NCI-H2227 treated with DMSO at 0.1 percent for 48 hours (cell line): ENCODE measurements around the gene MEG3.
"Not testable (repeated sequence)": the region's sequence is repeated elsewhere in the genome, so short reads cannot be mapped to it uniquely, and the experiment has no call there.

Source experiments
- DNase-seq: peaks from one replicate; lab custom pipeline; 2025; lab: John Stamatoyannopoulos, UW

MEG3 gene

DNA sequence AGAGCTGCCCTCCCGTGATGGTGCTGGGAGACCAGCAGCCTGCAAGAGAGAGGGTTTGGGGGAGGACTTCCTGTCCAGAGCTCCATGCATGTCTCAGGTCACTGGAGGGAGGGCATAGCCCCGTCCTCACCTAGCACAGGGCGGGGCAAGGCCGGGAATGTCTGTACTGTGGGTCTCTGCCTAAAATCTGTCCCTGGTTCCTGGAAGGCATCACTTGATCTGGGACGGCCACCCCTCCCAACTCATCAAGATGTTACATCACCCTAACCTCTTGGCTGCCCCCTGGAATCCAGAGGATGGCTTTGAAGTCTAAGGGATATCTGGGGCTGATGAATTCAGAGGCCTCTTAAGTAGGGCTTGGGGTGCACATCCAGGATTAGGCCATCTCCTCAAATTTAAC lies 37.0 kb upstream of the MEG3 start:
- no peak for DNase-seq

DNA sequence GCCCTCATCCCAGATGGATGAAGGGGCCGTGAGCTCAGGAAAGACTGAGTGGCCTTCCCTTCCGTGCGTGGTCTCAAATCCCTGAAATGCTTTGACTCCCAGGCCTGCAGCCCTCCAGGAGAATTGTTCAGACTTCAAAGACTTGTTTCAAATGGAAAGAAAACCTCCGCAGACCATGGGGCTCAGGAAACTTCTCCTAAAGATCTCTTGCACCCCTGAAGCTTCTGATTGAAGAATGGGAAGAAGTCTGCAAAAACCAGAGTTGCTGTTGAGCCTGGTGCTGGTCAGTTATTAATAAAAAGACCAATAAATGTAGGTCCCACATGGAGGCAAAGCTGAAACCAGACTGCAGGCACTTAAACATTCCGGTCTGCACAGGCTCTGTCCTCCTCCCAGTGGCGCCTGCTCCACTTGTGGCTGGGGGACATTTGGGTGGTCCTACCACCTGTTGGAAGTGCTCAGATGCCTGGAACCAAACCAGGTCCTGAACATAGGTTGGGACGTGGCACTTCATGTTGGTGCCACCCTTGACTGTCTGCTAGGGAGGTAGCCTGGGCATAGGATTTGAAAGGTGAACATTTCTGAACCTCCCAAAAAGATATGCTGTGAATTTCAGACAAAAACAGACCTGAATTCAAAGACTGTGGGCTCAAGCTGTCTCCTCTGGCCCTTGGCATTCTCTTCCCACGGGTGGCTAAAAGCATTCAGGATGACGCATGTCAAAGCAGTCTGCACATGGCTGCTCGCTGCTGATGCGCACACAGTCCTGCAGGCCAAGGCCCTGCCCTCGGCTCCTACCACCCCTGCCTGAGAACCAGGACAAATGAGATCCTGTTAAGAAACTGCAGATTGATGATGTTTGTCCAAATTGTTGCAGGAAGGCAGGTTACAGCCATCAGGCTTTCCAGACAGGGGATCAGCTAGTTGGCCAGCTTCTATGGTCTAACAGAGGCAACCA lies 36.2 kb upstream of the MEG3 start:
- DNase-seq, result no peak

DNA sequence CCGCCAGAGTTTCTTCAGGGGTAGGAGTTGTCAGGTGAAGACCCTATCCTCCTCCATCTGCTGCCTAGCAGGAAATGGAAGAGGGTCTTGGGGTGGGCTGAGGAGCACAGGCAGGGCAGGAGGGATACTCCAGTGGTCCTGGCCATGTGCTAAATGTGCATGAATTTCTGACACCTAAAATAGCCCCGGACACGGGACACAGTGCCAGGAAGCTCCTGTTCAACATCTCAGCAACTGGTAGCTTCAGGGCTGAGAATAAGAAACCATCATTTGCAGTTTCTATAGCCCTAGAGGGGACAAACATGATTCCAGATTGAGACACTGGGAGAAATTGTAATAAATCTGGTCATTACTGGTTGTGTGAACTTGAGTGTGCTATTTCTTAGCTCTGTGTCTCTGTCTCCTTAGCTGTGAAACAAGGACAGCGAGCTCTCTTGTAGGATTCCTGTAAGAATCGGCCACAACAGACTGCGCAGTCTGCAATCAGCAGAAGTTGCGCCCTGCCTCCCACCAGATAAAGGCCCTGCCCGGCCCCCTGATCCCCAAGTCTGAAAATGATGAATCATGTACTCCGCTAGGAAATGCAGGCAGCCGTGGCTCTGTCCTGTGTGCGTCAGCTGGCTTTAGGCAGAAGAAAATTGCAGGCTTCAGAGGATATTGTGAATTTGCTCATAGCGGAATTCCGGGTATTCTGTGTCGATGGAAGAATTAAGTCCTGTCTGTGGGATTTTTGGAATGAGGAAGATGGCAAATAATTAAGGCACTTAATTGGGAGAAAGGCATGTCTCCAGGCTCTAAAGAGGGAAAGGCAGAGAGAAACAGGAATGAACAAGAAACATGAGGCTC lies 35.2 kb upstream of the MEG3 start:
- DNase-seq, result peak; percentile 62

DNA sequence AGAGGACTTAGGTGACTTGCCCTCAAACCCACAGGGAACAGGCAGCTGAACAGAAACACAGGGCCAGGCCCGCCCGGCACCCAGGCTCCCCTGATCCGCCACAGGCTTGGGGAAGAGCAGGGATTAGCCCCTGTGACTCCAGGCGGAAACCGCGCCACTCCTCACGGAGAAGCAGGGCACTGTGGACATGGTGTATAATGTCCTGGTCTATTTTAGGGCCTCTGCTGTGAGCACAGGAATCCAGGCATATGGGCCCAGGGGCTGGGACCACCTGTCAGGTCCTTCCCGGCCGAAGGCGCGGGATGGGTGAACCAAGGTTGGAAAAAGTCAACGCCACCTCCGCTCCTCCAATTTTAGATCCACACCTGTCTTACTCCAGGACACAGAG lies 34.6 kb upstream of the MEG3 start:
- DNase-seq, result no peak

DNA sequence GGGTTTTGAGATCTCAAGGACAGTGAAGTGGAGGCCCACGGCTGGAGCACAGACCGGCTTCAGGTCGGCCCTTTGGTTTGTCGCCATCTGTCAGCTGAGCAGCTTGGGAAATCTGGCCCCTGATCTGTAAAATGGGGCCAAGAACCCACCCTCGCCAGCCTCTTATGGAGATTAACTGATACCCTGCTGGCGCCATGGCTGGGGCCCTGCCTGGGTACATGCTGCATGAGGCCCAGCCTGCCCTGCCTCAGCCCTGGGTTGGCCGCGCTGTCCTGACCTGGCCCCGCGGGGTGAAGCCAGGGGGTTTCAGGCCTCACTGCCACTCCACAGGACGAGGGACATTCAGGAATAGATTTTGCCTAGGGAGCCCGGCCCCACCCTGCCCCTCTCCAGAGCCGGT lies 33.9 kb upstream of the MEG3 start:
- no peak for DNase-seq

DNA sequence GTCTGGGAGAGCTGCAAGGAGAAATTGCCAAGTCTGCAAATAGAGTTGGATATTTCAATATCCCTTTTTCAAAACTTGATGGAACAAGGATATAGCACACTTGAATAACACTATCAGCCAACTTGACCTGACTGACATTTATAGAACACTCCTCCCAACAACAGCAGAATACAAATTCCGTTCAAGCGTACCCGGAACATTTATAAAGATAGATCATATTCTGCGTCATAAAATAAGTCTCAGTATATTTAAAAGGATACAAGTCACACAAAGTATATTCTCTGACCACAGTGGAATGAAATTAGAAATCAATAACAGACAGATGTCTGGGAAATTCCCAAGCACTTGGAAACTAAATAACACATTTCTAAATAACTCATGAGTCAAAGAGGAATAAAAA lies 29.0 kb upstream of the MEG3 start:
- DNase-seq, result no peak

DNA sequence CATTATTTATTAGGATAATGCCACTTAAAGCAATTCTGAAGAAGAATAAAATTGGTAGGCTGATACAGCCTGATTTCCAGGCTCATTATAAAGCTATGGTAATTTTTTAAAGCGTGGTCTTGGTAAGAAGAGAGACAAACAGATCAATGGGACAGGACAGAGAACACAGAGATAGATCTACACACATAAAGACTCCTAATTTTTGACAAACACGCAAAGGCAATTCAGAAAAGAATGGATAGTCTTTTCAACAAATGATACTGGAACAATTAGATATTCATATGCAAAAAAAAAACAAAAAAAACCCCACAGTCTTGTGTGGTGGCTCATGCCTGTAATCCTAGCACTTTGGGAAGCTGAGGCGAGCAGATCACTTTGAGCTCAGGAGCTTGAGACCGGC lies 25.9 kb upstream of the MEG3 start:
- DNase-seq, result no peak

DNA sequence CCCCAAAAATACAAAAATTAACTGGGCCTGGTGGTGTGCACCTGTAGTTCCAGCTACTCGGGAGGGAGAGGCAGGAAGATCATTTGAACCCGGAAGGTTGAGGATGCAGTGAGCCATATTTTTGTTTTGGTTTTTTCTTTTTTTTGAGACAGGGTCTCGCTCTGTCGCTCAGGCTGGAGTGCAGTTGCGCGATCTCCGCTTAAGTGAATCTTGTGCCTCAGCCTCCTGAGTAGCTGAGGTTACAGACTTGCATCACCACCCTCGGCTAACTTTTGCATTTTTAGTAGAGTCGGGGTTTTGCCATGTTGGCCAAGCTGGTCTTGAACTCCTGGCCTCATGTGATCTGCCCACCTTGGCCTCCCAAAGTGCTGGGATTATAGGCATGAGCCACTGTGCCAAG lies 24.5 kb upstream of the MEG3 start:
- DNase-seq, result not testable (repeated sequence)

DNA sequence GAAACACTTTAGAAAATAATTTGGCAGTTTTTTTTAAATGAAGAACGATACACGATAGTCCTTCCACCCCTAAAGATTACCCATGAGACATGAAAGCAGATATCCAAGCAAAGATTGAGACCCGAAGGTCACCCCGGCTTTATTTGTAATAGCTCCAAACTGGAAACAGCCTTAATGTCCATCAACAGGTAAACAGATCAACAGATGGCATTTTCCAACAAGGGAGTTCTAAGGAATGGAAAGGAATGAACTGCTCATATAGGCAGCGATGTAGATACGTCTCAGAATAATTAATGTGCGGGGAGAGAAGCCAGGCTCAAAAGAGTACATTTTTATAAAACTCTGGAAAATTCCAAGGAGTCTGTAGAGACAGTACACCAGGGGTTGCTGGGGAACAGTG lies 23.7 kb upstream of the MEG3 start:
- no peak for DNase-seq

DNA sequence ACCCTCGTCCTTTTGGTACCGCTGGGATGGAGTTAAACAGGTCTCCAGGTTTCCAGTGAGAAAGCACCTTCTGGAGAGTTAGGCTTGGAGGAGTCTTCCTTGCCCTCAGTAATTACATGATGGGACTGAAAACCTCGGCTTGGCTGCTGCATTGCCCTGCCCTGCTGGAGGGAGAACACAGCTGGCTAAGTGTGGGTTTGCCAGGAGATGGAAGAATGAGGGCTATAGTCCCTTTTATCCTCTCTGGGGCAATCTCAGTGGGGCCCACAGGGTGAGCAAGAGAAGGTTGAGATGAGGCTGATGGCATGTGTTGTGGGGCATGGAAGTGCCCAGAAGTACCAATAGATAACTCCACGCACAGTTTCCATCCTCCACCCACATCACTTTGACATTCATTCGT lies 23.2 kb upstream of the MEG3 start:
- no peak for DNase-seq

DNA sequence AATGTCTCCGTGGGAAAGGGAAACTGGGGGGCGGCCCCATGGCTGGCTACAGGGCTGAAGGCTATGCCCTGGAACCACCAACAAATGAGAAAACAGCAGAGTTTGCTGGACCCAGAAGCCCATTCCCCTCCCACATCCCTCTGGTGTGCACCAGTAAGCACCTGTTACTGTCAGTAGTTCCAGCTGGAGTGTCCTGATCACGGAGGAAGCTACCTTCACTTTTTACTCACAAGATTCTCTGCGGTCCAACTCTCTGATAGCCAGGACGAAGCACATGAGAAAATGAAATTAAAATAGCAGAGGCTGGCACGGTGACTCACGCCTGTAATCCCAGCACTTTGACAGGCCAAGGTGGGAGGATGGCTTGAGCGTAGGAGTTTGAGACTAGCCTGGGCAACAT lies 22.7 kb upstream of the MEG3 start:
- DNase-seq, result no peak

DNA sequence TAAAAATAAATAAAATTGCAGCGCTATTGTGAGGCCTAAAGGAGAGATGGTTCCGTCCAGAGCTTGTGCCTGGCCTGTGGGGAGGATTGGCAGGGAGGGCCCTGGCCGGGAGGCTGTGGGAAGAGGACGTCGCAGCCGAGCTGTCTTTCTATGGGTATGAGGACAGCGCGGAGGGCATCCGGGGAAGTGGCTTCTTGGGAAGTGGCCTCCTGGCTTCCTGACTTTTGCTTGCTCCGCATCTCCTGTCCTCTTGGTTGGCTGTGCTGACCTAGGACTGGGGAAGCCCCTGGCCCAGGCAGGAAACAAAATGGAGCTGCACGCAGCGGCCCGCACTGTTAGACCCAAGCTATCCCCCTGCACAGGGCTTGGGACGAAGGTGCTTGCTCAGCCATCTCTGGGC lies 22.2 kb upstream of the MEG3 start:
- DNase-seq, result no peak

DNA sequence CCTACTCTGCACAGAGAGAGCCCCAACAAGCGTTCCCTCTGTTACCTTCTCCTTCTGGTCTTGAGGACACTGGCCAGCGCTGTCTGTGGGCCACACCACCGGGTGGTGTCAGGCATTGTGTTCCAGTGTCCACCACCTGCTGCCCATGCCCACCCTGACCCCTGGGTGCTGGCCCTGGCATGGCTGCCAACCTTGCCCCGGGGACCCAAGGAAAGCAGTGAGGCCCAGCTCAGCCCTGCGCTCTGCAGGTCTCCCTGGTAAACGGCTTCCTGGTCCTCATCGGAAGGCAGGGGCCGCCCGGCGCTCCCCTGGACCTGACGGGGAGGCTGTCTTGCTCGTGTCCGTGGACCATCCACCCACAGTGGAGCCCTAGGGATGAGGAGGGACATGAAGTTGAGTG lies 21.8 kb upstream of the MEG3 start:
- no peak for DNase-seq

DNA sequence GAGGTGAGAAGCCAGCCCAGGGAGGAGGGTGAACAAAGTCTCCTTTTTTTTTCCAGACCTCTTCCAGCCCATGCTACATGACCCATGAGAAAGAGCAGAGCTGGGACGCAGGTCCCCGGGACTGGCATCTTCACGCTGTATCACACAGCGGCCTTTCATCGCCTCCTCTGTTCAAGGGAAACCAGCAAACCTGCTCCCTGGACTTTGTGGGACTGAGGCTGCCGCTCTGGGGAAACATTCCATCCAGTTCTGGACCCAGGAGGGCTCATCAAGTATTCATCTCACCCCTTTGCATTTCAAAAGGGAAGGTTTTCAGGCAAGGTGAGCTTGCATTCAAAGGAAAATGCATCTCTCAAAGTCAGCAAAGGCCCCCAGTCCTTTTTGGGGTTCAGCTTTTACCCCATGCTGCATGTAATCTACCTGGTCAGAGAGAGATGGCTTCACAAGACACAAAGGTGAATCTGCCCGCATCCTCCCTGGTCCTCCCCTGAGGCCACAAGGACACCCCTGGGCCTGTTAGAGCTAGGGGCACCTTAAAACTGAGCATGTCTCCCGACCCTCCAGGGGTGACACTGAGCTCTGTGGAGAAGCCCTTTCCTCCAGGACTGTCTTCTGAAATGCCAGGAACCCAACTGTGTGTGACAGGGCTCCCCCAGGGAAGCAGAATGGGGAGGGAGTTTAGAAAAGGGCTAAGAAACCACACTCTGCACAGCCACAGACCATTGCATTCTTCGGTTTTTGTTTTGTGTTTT lies 21.2 kb upstream of the MEG3 start:
- no peak for DNase-seq

DNA sequence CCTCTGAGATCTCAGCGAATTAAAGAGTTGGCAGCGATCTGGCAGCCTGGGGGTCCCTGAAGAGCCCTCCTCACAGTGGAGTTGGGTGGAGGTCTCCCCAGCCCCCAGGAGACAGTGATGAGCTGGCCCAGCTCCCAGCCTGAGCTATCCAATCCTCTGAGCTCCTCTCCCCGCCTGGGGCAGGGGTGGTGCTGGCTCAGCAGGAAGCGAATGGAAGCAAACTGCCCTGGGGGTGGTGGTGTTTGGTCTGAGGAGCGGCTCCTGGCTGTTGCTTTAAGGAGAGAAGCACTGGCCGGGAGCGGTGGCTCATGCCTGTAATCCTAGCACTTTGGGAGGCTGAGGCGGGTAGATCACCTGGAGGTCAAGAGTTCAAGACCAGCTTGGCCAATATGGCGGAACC lies 19.5 kb upstream of the MEG3 start:
- no peak for DNase-seq

DNA sequence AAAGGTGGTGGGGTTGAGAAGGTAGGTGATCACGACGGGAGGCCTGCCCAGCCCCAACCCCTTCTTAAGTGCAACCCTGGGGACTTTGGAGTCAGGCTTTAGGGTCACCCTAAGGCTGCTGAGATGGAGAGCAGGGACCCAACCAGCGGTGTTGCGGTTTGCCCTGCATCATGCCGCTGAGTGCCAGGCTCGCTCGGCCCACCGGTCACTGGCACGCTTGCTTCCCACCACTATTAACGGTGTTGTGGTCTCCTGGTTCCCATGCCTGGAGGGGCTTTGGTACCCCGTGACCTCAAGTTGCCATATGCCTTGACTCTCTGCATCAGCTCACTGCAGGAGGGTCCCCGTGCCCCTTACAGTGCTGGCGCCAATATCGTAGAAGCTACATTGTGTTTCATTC lies 18.4 kb upstream of the MEG3 start:
- no peak for DNase-seq

DNA sequence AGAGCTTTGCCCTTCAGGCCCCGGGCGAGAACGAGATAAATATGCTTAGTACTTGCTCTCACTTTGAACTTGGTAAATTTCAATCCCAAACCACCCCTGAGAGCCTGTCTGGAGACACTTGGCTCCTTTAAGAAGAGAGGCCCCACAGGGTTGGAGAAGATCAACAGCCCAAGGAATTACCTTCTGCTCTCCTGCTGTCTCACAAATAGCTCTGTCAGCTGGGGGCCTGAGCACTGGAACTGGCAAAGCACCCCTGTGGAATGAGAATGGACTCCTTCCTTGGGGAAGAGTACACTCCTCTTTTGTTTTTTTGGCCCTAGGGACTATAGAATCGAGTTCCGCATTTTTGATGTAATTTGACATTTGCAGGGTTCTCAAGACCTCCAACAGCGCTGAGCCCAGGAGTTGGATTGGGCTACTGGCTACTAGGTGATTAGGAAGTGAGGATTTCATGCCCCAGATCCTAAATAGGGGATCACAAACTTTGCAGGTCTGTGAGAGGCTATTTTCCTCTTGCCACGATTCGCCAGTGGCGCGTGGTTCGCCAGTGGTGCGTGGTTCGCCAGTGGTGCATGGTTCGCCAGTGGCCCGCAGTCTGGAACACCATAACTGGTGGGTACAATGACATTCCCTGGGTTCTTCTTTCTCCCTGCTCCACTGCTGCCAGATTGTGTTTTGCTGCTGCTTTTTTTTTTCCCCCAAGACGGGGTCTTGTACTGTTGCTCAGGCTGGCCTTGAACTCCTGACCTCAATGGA lies 17.8 kb upstream of the MEG3 start:
- no peak for DNase-seq

DNA sequence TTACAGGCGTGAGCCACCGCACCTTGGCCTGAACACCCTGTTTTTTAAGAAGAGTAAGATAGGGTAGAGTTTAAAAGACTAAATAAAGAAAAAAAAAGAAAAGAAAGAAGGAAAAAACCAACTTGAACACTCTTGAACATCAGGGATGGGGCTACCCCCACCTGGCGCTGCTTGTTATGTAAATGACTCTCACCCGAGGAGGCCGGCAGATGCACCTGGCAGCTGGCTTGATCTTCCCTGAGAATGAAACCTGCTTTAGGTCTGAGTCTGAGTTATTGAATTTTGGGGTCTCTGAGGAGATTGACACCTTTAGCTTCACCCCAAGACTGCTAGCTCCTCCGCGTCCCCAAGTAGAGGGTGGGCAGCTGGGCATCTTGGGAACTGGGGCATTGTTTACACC lies 15.5 kb upstream of the MEG3 start:
- DNase-seq, result no peak

DNA sequence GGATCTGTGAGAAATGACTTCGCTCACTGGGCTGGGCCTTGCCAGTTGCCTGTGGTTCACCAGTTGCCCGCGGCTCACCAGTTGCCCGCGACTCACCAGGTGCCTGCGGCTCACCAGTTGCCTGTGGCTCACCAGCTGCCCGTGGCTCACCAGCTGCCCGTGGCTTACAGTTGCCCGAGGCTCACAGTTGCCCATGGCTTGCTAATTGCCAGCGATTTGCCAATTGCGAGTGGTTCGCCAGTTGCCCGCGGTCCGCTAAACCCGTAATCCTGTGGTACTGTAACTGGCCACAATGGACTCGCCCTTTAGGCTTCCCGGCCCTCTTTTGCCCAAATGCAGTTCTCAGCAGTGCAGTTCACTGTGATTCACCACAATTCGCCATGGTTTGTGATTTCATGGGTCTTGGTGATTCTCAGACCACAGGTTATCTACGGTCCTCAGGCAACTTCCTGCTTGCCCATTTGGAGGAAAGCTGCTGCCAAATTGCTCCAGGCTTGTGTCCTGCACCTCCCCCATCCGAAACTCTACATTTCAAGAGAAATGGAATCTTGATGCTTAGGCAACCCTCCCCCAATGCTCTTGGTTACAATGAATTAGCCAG lies 15.0 kb upstream of the MEG3 start:
- DNase-seq, result no peak

DNA sequence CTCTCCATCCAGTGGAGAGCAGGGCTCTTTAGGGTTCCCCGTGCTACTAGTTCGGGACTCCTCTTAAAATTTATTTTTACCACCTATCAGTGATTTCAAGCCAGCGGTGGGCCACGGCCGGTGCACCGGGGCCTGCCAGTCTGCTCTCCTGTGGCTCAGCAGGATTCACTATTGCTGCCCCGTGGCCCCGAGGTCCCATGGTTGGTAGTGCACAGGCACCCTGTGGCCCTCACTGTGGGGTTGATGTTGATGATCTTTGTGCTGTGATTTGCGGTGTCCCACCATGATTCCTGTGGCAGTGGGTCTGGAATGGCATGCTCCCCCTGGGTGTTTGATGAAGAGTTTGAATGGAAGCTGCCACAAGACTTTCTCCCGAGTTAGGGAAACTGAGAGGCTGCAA lies 12.6 kb upstream of the MEG3 start:
- no peak for DNase-seq
